ENCODE data around the gene SELENOI.
"Not testable (repeated sequence)": the region's sequence is repeated elsewhere in the genome, so short reads cannot be mapped to it uniquely, and the experiment has no call there.

Gene SELENOI

GRCh38 chr2:26345545-26346453 is at the start of gene SELENOI:
Gene SELENOI, plus strand, starts transcription at chr2:26346143. Its CDS starts 90 bp downstream, at chr2:26346233.
- peak; percentile 97 for DNase-seq

- DNase-seq = no peak
Observed at GRCh38 chr2:26297061-26297460, 48.9 kb upstream of the SELENOI start.

- no peak for DNase-seq
Observed at GRCh38 chr2:26298286-26298637, 47.7 kb upstream of the SELENOI start.

- no peak for DNase-seq
Observed at GRCh38 chr2:26298638-26299393, 47.1 kb upstream of the SELENOI start.

GRCh38 chr2:26299471-26300101 is 46.4 kb upstream of the SELENOI start:
- DNase-seq = no peak

GRCh38 chr2:26300234-26300925 is 45.6 kb upstream of the SELENOI start:
- no peak for DNase-seq

- no peak for DNase-seq
Observed at GRCh38 chr2:26302846-26303245, 43.1 kb upstream of the SELENOI start.

GRCh38 chr2:26305094-26305493 is 40.8 kb upstream of the SELENOI start:
- DNase-seq = not testable (repeated sequence)

- no peak for DNase-seq
Observed at GRCh38 chr2:26305540-26305939, 40.4 kb upstream of the SELENOI start.

- DNase-seq = no peak
Observed at GRCh38 chr2:26309921-26310320, 36.0 kb upstream of the SELENOI start.

GRCh38 chr2:26312471-26312870 is 33.5 kb upstream of the SELENOI start:
- no peak for DNase-seq

- DNase-seq = no peak
Observed at GRCh38 chr2:26313446-26313845, 32.5 kb upstream of the SELENOI start.

GRCh38 chr2:26314243-26314642 is 31.7 kb upstream of the SELENOI start:
- DNase-seq = no peak

- no peak for DNase-seq
Observed at GRCh38 chr2:26316041-26316440, 29.9 kb upstream of the SELENOI start.

GRCh38 chr2:26316845-26317244 is 29.1 kb upstream of the SELENOI start:
- DNase-seq = no peak

GRCh38 chr2:26317377-26318105 is 28.4 kb upstream of the SELENOI start:
- DNase-seq = no peak

GRCh38 chr2:26318950-26319349 is 27.0 kb upstream of the SELENOI start:
- no peak for DNase-seq

- not testable (repeated sequence) for DNase-seq
Observed at GRCh38 chr2:26324479-26324878, 21.5 kb upstream of the SELENOI start.

- no peak for DNase-seq
Observed at GRCh38 chr2:26324903-26325302, 21.0 kb upstream of the SELENOI start.

- no peak for DNase-seq
Observed at GRCh38 chr2:26325851-26326250, 20.1 kb upstream of the SELENOI start.

GRCh38 chr2:26326514-26326913 is 19.4 kb upstream of the SELENOI start:
- DNase-seq = no peak
